SK-N-SH (cell line): Measurements from ENCODE around the gene MMP19. TPM values are rescaled to one million over a fixed set of nuclear protein-coding genes. Genes with fewer than 3 reads are reported as not detected.

Source experiments
- CTCF ChIA-PET: fragments of 300-600, 350-600 bp; formaldehyde crosslinking; extraction: SDS; loops from one replicate; lab custom pipeline; 2021; lab: Yijun Ruan, JAX
- POLR2A ChIA-PET: fragments of 350-600 bp; sonication (Branson Sonifier 250); formaldehyde crosslinking; extraction: SDS; loops from one replicate; lab custom pipeline; 2020; ENCODE audit warnings: antibody characterized with exemption, inconsistent platforms; lab: Yijun Ruan, JAX
- DNase-seq: peaks from one replicate; pipeline ENCODE4 v3.0.0; 2012
- H2AFZ ChIP-seq: fragments of 200-600 bp; sonication (generic); 2 replicates; pipeline ENCODE4 v1.8.1; 2016; ENCODE audit warnings: antibody characterized with exemption, mild to moderate bottlenecking, low read depth
- H3F3A ChIP-seq: fragments of 200-600 bp; sonication (generic); replicated peaks from 2 replicates; pipeline ENCODE3; 2016; ENCODE audit warnings: antibody characterized with exemption, mild to moderate bottlenecking; ENCODE audit not compliant: insufficient read depth
- H3K27ac ChIP-seq, 2 experiments: fragments of 200-500 bp in 1 of 2; fragments of 200-600 bp in 1 of 2; sonication (Bioruptor generic) in 1 of 2; sonication (generic), shearing (Covaris generic) in 1 of 2; 2 replicates each; pipeline versions ENCODE4 v1.5.1 to v1.6.1; 2014 to 2016; ENCODE audit warnings: low read depth in 2 of 2, inconsistent platforms in 1 of 2, low read length in 1 of 2, mild to moderate bottlenecking in 1 of 2, mixed read lengths in 1 of 2
- H3K27me3 ChIP-seq: fragments of 200-600 bp; sonication (generic), shearing (Covaris generic); 2 replicates; pipeline ENCODE4 v1.6.1; 2016; ENCODE audit warnings: mixed run types; ENCODE audit not compliant: insufficient read depth
- H3K36me3 ChIP-seq, 2 experiments: fragments of 200-500 bp in 1 of 2; fragments of 200-600 bp in 1 of 2; sonication (Bioruptor generic) in 1 of 2; sonication (generic) in 1 of 2; replicated peaks in 1 of 2; 2 replicates each; pipeline versions ENCODE3 to v1.5.1; 2014 to 2016; ENCODE audit warnings: low read length in 1 of 2, mild to moderate bottlenecking in 1 of 2; ENCODE audit not compliant: insufficient read depth in 2 of 2, control insufficient read depth in 1 of 2
- H3K4me1 ChIP-seq, 2 experiments: fragments of 200-500 bp in 1 of 2; fragments of 200-600 bp in 1 of 2; sonication (Bioruptor generic) in 1 of 2; sonication (generic), shearing (Covaris generic) in 1 of 2; 2 replicates each; pipeline versions ENCODE4 v1.5.1 to v1.6.1; 2014 to 2016; ENCODE audit warnings: low read depth in 1 of 2, low read length in 1 of 2, mixed run types in 1 of 2; ENCODE audit not compliant: insufficient read depth in 2 of 2, control insufficient read depth in 1 of 2
- H3K4me2 ChIP-seq: fragments of 200-600 bp; sonication (generic), shearing (Covaris generic); 2 replicates; pipeline ENCODE4 v1.6.1; 2017; ENCODE audit warnings: mixed run types
- H3K4me3 ChIP-seq, 2 experiments: fragments of 200-500 bp in 1 of 2; fragments of 200-600 bp in 1 of 2; sonication (Bioruptor generic) in 1 of 2; sonication (generic), shearing (Covaris generic) in 1 of 2; 2 replicates each; pipeline versions ENCODE4 v1.5.1 to v1.8.1; 2014 to 2016; ENCODE audit warnings: low read depth in 2 of 2, inconsistent platforms in 1 of 2, low read length in 1 of 2, mild to moderate bottlenecking in 1 of 2, mixed read lengths in 1 of 2, moderate library complexity in 1 of 2
- H3K79me2 ChIP-seq: fragments of 200-600 bp; sonication (generic); 2 replicates; pipeline ENCODE4 v1.8.1; 2017; ENCODE audit warnings: mild to moderate bottlenecking; ENCODE audit not compliant: insufficient read depth
- H3K9ac ChIP-seq: fragments of 200-600 bp; sonication (generic); 2 replicates; pipeline ENCODE4 v1.6.1; 2017; ENCODE audit warnings: mixed run types
- H3K9me2 ChIP-seq: fragments of 200-600 bp; sonication (generic); 2 replicates; pipeline ENCODE4 v1.6.1; 2017; ENCODE audit warnings: mixed run types
- H3K9me3 ChIP-seq: fragments of 200-600 bp; sonication (generic); 2 replicates; pipeline ENCODE4 v1.6.1; 2017; ENCODE audit warnings: mixed run types, mild to moderate bottlenecking, moderate library complexity
- H4K20me1 ChIP-seq: fragments of 200-600 bp; sonication (generic); 2 replicates; pipeline ENCODE4 v1.6.1; 2017; ENCODE audit warnings: mild to moderate bottlenecking, mixed run types; ENCODE audit not compliant: insufficient read depth
- CHD2 ChIP-seq: fragments of 150-350 bp; IDR thresholded peaks from 2 replicates; pipeline ENCODE4 v1.6.1; 2018; ENCODE audit warnings: low read length; ENCODE audit not compliant: partially characterized antibody
- CTCF ChIP-seq: fragments of 200-600 bp; sonication (generic); IDR thresholded peaks from 2 replicates; pipeline ENCODE4 v1.6.1; 2017; ENCODE audit warnings: antibody characterized with exemption, mild to moderate bottlenecking, moderate library complexity
- ELF1 ChIP-seq: IDR thresholded peaks from 2 replicates; pipeline ENCODE4 v1.4.0; 2012
- EP300 ChIP-seq, 2 experiments: IDR thresholded peaks; 2 replicates each; pipeline versions ENCODE4 v1.4.0 to v1.6.1; 2012; ENCODE audit warnings: borderline replicate concordance in 1 of 2, low read depth in 1 of 2, low read length in 1 of 2
- GATA2 ChIP-seq: sonication (generic); formaldehyde crosslinking; IDR thresholded peaks from 2 replicates; pipeline ENCODE4 v1.5.0; 2020; ENCODE audit warnings: mild to moderate bottlenecking, missing genetic modification reagents
- MAX ChIP-seq: IDR thresholded peaks from 2 replicates; pipeline ENCODE4 v1.4.0; 2012; ENCODE audit warnings: low read depth
- POLR2AphosphoS5 ChIP-seq: IDR thresholded peaks from 2 replicates; pipeline ENCODE4 v1.6.1; 2012; ENCODE audit warnings: low read depth, low read length
- RAD21 ChIP-seq: IDR thresholded peaks from 2 replicates; pipeline ENCODE4 v1.6.1; 2012; ENCODE audit warnings: mild to moderate bottlenecking, low read length
- SMC3 ChIP-seq: IDR thresholded peaks from 2 replicates; pipeline ENCODE4 v1.6.1; 2012; ENCODE audit warnings: low read depth, low read length, improper control_type of control experiment
- TAF1 ChIP-seq: IDR thresholded peaks from 2 replicates; pipeline ENCODE4 v1.6.1; 2012; ENCODE audit warnings: low read depth, mild to moderate bottlenecking, low read length, moderate library complexity, borderline replicate concordance
- USF2 ChIP-seq: fragments of 150-350 bp; IDR thresholded peaks from 2 replicates; pipeline ENCODE4 v1.6.1; 2017; ENCODE audit warnings: antibody characterized with exemption, low read length, low read depth, borderline replicate concordance
- ZBTB33 ChIP-seq: IDR thresholded peaks from 2 replicates; pipeline ENCODE4 v1.4.0; 2012; ENCODE audit warnings: low read depth, borderline replicate concordance
- WGBS: methylation state at CpG from one replicate; pipeline ENCODE4 v1.1.6; 2017; ENCODE audit warnings: low lambda C conversion rate; 5-methylcytosine and 5-hydroxymethylcytosine counted together
- polyA plus RNA-seq, 3 experiments: library from polyadenylated mRNA; depleted of rRNA; stranded (reverse); fragments of >200 nt; gene quantifications; 2 replicates each; pipeline ENCODE4 v1.2.3, GENCODE V29; 2012

The MMP19 gene
- polyA plus RNA-seq, 1 of the 3 experiments (the other 2 are of a cell fraction) = 5.7 TPM

- TF ChIP-seq CTCF (no peak), TAF1 (no peak), MAX (no peak), GATA2 (CRISPR knock-in tag) (no peak), USF2 (no peak), ELF1 (no peak), ZBTB33 (no peak), POLR2AphosphoS5 (no peak)
- TF ChIP-seq, all 33 proteins: peak for 0
Measured at GRCh38 chr12:55797550-55797949, 45.2 kb downstream of the MMP19 start (continued).

- Histone ChIP-seq H3K4me3 (no peak overlapping the region; a peak in 1 of 4 replicates), H3K9me2 (no peaks in the 10 kb centered on the region), H3F3A (peaks cover 14% of the 10 kb centered on the region), H3K36me3 (peaks cover 59 to 85% of the 10 kb centered on the region in 2 experiments), H3K9ac (no peak overlapping the region), H3K4me1 (no peaks in the 10 kb centered on the region), H3K27me3 (no peaks in the 10 kb centered on the region), H2AFZ (no peak overlapping the region), H3K9me3 (no peaks in the 10 kb centered on the region), H4K20me1 (no peaks in the 10 kb centered on the region; the same call in 1 of the 2 replicates), H3K27ac (no peak overlapping the region), H3K4me2 (no peak overlapping the region), H3K79me2 (peaks cover 60% of the 10 kb centered on the region)
- 63% methylated on average over 5 of the region's 5 CpGs for WGBS
- CTCF ChIA-PET = interaction anchor here (0.6 to 19.8 kb wide), 26 partner anchors 8 to 183 kb away, joined by 3 to 358 read pairs (median 5); partner anchors contain the start of genes GDF11, ORMDL2 and SARNP
- POLR2A ChIA-PET = no interaction called here
- DNase-seq = peak; percentile 68
- peak; percentile 68 for TF ChIP-seq SMC3
- no peak for TF ChIP-seq ELF1
- peak; percentile 80 for TF ChIP-seq RAD21
- TF ChIP-seq EP300 (IDR thresholded peaks at IDR 0.05; ENCODE audit: borderline replicate concordance in 1 of 2, low read depth in 1 of 2, low read length in 1 of 2) = no peak
- peak; percentile 62 for TF ChIP-seq CHD2
- TF ChIP-seq MAX = no peak
- TF ChIP-seq CTCF = peak; percentile 68
Measured at GRCh38 chr12:55797068-55797467, 45.7 kb downstream of the MMP19 start.
